Spleen (tissue), 7 donors: Measurements from ENCODE around the gene ELOA.

Experiments
- POLR2A ChIP-seq, 3 donors: fragments of 450-650 bp; IDR thresholded peaks; one replicate each; pipeline ENCODE4 v1.5.1; 2017; ENCODE audit warnings: antibody characterized with exemption in 3 of 3, mild to moderate bottlenecking in 1 of 3
- POLR2AphosphoS5 ChIP-seq, 3 donors: sonication (generic); formaldehyde crosslinking; IDR thresholded peaks; one replicate each; pipeline ENCODE4 v1.5.1; 2017; ENCODE audit warnings: antibody characterized with exemption in 3 of 3
- TF ChIP-seq, protein P1 (sequence below), 11 experiments: fragments of 200-600 bp in 7 of 11; fragments of 450-650 bp in 4 of 11; sonication (generic) in 4 of 11; IDR thresholded peaks in 8 of 11; conservative IDR thresholded peaks in 3 of 11; 1 replicate in 7 of 11; 2 replicates in 4 of 11; pipeline versions ENCODE4 v1.4.0 to v1.8.0; 2016 to 2021; ENCODE audit warnings: antibody characterized with exemption in 11 of 11, inconsistent platforms in 4 of 11, mild to moderate bottlenecking in 1 of 11
- donor health status: DM: no; HTN: no; CAD: no; lungs with moderate emphysema.
- donor health status: DM: no; HTN: no; CAD: no.
- donor health status: DM: no; HTN: no; CAD: no.

DNA sequence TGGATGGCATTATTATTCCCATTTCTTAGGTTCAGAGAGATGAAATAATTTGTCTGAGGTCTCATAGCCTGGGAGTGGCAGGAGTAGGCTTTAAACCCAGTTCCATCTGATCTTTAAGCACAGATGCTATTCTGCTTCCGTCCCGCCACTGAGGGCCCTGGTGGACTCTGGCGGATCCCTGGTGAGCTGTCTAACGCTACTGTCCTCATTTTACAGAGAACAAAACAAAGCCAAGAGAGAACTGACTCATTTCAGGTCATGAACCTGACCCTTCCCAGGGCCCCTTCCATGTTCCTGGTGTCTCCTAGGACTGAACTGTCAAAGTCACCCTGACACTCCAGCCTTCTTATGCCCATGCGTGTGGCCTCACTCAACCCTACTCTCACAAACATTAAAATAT lies 60.4 kb downstream of the ELOA start:
- TF ChIP-seq, protein P1, sequence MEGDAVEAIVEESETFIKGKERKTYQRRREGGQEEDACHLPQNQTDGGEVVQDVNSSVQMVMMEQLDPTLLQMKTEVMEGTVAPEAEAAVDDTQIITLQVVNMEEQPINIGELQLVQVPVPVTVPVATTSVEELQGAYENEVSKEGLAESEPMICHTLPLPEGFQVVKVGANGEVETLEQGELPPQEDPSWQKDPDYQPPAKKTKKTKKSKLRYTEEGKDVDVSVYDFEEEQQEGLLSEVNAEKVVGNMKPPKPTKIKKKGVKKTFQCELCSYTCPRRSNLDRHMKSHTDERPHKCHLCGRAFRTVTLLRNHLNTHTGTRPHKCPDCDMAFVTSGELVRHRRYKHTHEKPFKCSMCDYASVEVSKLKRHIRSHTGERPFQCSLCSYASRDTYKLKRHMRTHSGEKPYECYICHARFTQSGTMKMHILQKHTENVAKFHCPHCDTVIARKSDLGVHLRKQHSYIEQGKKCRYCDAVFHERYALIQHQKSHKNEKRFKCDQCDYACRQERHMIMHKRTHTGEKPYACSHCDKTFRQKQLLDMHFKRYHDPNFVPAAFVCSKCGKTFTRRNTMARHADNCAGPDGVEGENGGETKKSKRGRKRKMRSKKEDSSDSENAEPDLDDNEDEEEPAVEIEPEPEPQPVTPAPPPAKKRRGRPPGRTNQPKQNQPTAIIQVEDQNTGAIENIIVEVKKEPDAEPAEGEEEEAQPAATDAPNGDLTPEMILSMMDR (IDR thresholded peaks at IDR 0.05 in 8 of 11, conservative IDR thresholded peaks at IDR 0.05 in 3 of 11), result no peak
- TF ChIP-seq POLR2A (IDR thresholded peaks at IDR 0.05) (no peak), POLR2AphosphoS5 (IDR thresholded peaks at IDR 0.05) (no peak)
